ENCODE data around the gene OR2F1. TPM values are rescaled to one million over a fixed set of nuclear protein-coding genes. Genes with fewer than 3 reads are reported as not detected.

Gene OR2F1
- polyA plus RNA-seq, 2 of the 4 experiments (the other 2 are of a cell fraction): not detected

DNA sequence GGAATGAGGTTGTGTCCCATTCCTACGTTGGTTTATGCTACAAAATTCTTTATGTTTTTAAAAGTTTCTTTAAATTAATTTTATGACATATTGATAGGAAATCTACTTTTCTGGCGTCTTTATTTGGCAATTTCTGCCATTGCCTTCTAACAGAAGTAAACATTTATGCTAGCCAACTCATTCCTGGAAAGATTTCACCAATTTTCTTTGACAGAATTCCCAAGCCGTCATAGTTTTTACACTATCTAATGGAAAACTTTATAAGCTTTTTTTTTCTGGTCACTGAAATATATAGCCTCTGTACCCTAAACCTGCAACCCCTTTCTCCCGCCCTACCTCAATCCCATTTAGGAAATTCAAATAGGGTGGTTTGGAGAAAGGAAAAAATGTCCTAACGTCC lies 46.5 kb upstream of the OR2F1 start:
- Histone ChIP-seq H3K4me2 (no peak overlapping the region), H3K27ac (no peak overlapping the region), H3K9me3 (no peaks in the 10 kb centered on the region), H3K4me1 (no peaks in the 10 kb centered on the region), H3K4me3 (no peak overlapping the region)
- FAIRE-seq (no peak), ATAC-seq (no peak), DNase-seq (ENCODE audit: low read depth in 1 of 2, low spot score in 1 of 2) (no peak)
- TF ChIP-seq, protein P1, sequence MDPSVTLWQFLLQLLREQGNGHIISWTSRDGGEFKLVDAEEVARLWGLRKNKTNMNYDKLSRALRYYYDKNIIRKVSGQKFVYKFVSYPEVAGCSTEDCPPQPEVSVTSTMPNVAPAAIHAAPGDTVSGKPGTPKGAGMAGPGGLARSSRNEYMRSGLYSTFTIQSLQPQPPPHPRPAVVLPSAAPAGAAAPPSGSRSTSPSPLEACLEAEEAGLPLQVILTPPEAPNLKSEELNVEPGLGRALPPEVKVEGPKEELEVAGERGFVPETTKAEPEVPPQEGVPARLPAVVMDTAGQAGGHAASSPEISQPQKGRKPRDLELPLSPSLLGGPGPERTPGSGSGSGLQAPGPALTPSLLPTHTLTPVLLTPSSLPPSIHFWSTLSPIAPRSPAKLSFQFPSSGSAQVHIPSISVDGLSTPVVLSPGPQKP (IDR thresholded peaks at IDR 0.05; ENCODE audit: low read depth, low read length): no peak
- TF ChIP-seq, protein P2, sequence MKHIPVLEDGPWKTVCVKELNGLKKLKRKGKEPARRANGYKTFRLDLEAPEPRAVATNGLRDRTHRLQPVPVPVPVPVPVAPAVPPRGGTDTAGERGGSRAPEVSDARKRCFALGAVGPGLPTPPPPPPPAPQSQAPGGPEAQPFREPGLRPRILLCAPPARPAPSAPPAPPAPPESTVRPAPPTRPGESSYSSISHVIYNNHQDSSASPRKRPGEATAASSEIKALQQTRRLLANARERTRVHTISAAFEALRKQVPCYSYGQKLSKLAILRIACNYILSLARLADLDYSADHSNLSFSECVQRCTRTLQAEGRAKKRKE (CRISPR knock-in tag; IDR thresholded peaks at IDR 0.05; ENCODE audit: low read depth): no peak
- TF ChIP-seq CBX8 (IDR thresholded peaks at IDR 0.05) (no peak), CBX2 (IDR thresholded peaks at IDR 0.05; ENCODE audit: borderline replicate concordance, low read depth) (no peak), RCOR1 (IDR thresholded peaks at IDR 0.05; ENCODE audit: low read depth, low read length) (no peak), EHF (CRISPR knock-in tag; IDR thresholded peaks at IDR 0.05) (no peak), RAD21 (conservative IDR thresholded peaks at IDR 0.05 in 1 of 2, IDR thresholded peaks at IDR 0.05 in 1 of 2) (no peak), POLR2AphosphoS2 (conservative IDR thresholded peaks at IDR 0.05; ENCODE audit: low read length) (no peak), ZC3H11A (IDR thresholded peaks at IDR 0.05) (no peak), JUN (IDR thresholded peaks at IDR 0.05) (no peak), HDAC2 (IDR thresholded peaks at IDR 0.05) (no peak), FOSB (CRISPR knock-in tag; IDR thresholded peaks at IDR 0.05) (no peak)
- ChIA-PET POLR2A (no interaction called here), CTCF (no interaction called here)
- WGBS (ENCODE audit: missing lambda C conversion rate): 38% methylated on average over 5 of the region's 5 CpGs

DNA sequence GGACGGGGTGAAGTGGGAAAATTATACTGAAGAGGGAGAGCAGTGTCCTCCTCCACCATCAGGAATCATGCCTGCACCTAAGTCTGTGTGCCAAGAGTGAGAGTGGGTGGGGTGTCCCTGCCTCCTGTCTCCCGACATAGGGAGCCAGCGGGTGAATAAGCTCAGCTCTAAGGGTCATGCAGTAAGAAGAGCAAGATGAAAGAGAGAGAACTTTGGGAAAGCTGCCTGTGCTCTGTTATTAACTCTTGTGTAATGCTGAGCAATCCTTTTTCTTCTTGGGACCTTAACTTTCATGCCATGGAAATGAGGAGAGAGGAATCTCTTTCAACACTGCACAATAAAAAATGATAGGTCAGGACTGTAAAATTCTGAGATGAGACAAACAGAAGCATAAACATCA lies 44.8 kb upstream of the OR2F1 start:
- H3K4me3 ChIP-seq: no peak overlapping the region
- H3K9me3 ChIP-seq: no peaks in the 10 kb centered on the region
- ATAC-seq (no peak), DNase-seq (ENCODE audit: low read depth in 1 of 2, low spot score in 1 of 2) (no peak), FAIRE-seq (no peak)
- 24% methylated on average over 3 of the region's 3 CpGs for whole genome bisulfite sequencing (ENCODE audit: missing lambda C conversion rate)
- H3K4me2 ChIP-seq: no peak overlapping the region
- CTCF ChIA-PET: interaction anchor here (1.1 kb wide), 1 partner anchor 9 kb away, joined by 7 read pairs; no protein-coding TSS in a partner anchor
- no peaks in the 10 kb centered on the region for H3K4me1 ChIP-seq
- no peak overlapping the region for H3K27ac ChIP-seq
- TF ChIP-seq HEYL (CRISPR knock-in tag; IDR thresholded peaks at IDR 0.05) (no peak), POLR2A (IDR thresholded peaks at IDR 0.05; ENCODE audit: low read length) (no peak), ZSCAN20 (CRISPR knock-in tag; IDR thresholded peaks at IDR 0.05) (no peak), NFE2L2 (conservative IDR thresholded peaks at IDR 0.05; ENCODE audit: low read length) (no peak), MAFK (IDR thresholded peaks at IDR 0.05; ENCODE audit: partially characterized antibody) (no peak), EHMT2 (IDR thresholded peaks at IDR 0.05; ENCODE audit: low read depth) (no peak), FOSB (CRISPR knock-in tag; IDR thresholded peaks at IDR 0.05) (no peak), ZNF302 (CRISPR knock-in tag; IDR thresholded peaks at IDR 0.05) (no peak), RNF2 (IDR thresholded peaks at IDR 0.05; ENCODE audit: borderline replicate concordance, low read depth) (no peak), EP300 (IDR thresholded peaks at IDR 0.05) (no peak), ESRRA (IDR thresholded peaks at IDR 0.05; ENCODE audit: borderline replicate concordance, low read length) (no peak), SREBF2 (IDR thresholded peaks at IDR 0.05) (no peak), NR3C1 (IDR thresholded peaks at IDR 0.05) (no peak), JUNB (IDR thresholded peaks at IDR 0.05) (no peak), RARB (CRISPR knock-in tag; IDR thresholded peaks at IDR 0.05) (no peak), FOXS1 (CRISPR knock-in tag; IDR thresholded peaks at IDR 0.05) (no peak)
- TF ChIP-seq, protein P3, sequence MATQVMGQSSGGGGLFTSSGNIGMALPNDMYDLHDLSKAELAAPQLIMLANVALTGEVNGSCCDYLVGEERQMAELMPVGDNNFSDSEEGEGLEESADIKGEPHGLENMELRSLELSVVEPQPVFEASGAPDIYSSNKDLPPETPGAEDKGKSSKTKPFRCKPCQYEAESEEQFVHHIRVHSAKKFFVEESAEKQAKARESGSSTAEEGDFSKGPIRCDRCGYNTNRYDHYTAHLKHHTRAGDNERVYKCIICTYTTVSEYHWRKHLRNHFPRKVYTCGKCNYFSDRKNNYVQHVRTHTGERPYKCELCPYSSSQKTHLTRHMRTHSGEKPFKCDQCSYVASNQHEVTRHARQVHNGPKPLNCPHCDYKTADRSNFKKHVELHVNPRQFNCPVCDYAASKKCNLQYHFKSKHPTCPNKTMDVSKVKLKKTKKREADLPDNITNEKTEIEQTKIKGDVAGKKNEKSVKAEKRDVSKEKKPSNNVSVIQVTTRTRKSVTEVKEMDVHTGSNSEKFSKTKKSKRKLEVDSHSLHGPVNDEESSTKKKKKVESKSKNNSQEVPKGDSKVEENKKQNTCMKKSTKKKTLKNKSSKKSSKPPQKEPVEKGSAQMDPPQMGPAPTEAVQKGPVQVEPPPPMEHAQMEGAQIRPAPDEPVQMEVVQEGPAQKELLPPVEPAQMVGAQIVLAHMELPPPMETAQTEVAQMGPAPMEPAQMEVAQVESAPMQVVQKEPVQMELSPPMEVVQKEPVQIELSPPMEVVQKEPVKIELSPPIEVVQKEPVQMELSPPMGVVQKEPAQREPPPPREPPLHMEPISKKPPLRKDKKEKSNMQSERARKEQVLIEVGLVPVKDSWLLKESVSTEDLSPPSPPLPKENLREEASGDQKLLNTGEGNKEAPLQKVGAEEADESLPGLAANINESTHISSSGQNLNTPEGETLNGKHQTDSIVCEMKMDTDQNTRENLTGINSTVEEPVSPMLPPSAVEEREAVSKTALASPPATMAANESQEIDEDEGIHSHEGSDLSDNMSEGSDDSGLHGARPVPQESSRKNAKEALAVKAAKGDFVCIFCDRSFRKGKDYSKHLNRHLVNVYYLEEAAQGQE (IDR thresholded peaks at IDR 0.05): no peak
- TF ChIP-seq, protein P4, sequence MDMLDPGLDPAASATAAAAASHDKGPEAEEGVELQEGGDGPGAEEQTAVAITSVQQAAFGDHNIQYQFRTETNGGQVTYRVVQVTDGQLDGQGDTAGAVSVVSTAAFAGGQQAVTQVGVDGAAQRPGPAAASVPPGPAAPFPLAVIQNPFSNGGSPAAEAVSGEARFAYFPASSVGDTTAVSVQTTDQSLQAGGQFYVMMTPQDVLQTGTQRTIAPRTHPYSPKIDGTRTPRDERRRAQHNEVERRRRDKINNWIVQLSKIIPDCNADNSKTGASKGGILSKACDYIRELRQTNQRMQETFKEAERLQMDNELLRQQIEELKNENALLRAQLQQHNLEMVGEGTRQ (IDR thresholded peaks at IDR 0.05): no peak
- POLR2A ChIA-PET: interaction anchor here (3.5 kb wide), 1 partner anchor 8 kb away, joined by 20 read pairs; the partner anchor contains the start of gene TCAF1
